ENCODE data around the gene METTL1. TPM values are rescaled to one million over a fixed set of nuclear protein-coding genes. Genes with fewer than 3 reads are reported as not detected.
"Not testable (repeated sequence)": the region's sequence is repeated elsewhere in the genome, so short reads cannot be mapped to it uniquely, and the experiment has no call there.

The METTL1 gene
- polyA plus RNA-seq, 3 donors from 2014 or later, result 3.5 to 11.8 (median 6.7) TPM

GRCh38 chr12:57782608-57783465, 10.9 kb upstream of the METTL1 start, which contains the start of gene TSFM:
TSFM (plus strand) TSS chr12:57782787; CDS start chr12:57782802, 15 bp downstream.
- H3K4me3 Mint-ChIP-seq, result peak within 1 kb of the TSS; percentile 98 to 100 (median 99)
- peaks cover 27 to 33% of the 10 kb centered on the region in 2 donors for H3K4me1 Mint-ChIP-seq
- H3K27ac Mint-ChIP-seq, result peak within 1 kb of the TSS; percentile 97 to 99 (median 98)
- peaks cover 4 to 13% (median 6%) of the 10 kb centered on the region in 3 donors for H3K36me3 Mint-ChIP-seq
- H3K9me3 Mint-ChIP-seq, result no peaks in the 10 kb centered on the region
- peaks cover 9 to 19% (median 10%) of the 10 kb centered on the region in 3 donors for H3K27me3 Mint-ChIP-seq (ENCODE audit: low read depth in 3 of 3)
- peak; percentile 94 to 95 (median 94) for DNase-seq

DNA sequence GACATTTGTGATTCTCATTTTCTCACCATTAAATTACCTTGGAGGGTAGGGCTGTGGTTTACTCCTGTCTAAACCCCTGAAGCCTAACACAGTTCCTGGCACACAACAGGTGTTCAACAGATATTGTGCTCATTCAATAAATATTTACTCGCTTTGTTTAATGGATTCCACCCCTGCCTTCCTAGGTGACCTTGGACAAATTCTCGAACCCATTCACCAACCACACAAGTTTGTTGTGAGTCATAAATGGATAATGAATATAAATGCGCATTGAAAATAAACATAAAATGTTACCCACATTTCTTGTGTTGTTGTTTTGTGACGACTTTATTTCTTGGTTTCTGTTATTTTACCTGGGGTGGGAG, 10.3 kb upstream of the METTL1 start:
- Mint-ChIP-seq H3K27ac (peak overlapping the region; percentile 97 to 99 (median 98)), H3K4me1 (peaks cover 27 to 33% of the 10 kb centered on the region in 2 donors), H3K4me3 (peak overlapping the region; percentile 98 to 100 (median 99)), H3K36me3 (peaks cover 4 to 11% (median 7%) of the 10 kb centered on the region in 3 donors), H3K27me3 (ENCODE audit: low read depth in 3 of 3) (peaks cover 9 to 20% (median 10%) of the 10 kb centered on the region in 3 donors), H3K9me3 (no peaks in the 10 kb centered on the region)
- DNase-seq, result no peak

DNA sequence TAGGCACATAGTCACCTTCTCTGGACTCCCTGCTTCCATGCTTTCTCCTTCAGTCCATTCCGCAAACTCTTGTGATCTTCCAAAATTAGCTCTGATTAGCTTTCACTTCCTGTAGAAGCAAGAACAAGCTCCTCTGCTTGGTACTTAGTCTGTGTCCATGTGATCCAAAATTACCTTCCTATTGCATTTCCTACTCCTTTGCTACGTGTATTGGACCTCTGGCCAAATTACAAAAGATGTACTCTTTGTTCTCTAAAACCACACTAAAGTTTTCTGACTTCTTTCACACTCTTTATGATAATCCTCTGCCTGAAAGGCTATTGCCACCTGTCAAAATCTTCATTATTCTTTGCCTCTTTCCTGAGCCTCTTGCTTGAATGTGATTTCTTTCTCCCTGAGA, 9.9 kb upstream of the METTL1 start:
- peaks cover 9 to 21% (median 10%) of the 10 kb centered on the region in 3 donors for H3K27me3 Mint-ChIP-seq (ENCODE audit: low read depth in 3 of 3)
- peak overlapping the region; percentile 26 to 99 (median 98) for H3K27ac Mint-ChIP-seq
- no peak for DNase-seq
- peaks cover 27 to 33% of the 10 kb centered on the region in 2 donors for H3K4me1 Mint-ChIP-seq
- H3K4me3 Mint-ChIP-seq, result peak overlapping the region in 3 of 5 donors; percentile 37 to 44 (median 41)
- H3K36me3 Mint-ChIP-seq, result peaks cover 4 to 11% (median 7%) of the 10 kb centered on the region in 3 donors
- H3K9me3 Mint-ChIP-seq, result no peaks in the 10 kb centered on the region

DNA sequence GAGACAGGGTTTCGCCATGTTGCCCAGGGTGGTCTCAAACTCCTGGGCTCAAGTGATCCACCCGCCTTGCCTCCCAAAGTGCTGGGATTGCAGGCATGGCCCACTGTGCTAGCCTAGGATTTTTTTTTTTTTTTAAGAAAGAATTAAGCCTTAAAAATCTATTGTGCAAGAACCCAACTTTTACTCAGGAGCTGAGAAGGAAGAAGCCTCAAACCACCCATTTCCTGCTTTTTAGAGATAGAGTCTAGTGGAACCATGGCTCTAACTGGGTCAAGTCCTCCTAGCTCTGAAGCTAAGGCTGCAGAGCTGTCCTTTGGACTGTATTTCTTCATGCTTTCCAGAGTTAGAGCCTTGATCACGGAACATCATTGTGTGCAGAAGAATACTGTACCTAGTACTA, 9.3 kb upstream of the METTL1 start:
- Mint-ChIP-seq H3K4me3 (peak overlapping the region in 2 of 5 donors; percentile 41 to 44), H3K27me3 (ENCODE audit: low read depth in 3 of 3) (peaks cover 9 to 21% (median 10%) of the 10 kb centered on the region in 3 donors), H3K4me1 (peaks cover 27 to 33% of the 10 kb centered on the region in 2 donors), H3K9me3 (no peaks in the 10 kb centered on the region), H3K36me3 (peaks cover under 1 to 12% (median 3%) of the 10 kb centered on the region in 3 donors), H3K27ac (peak overlapping the region in 5 of 6 donors; percentile 17 to 99 (median 98))
- DNase-seq, result no peak

DNA sequence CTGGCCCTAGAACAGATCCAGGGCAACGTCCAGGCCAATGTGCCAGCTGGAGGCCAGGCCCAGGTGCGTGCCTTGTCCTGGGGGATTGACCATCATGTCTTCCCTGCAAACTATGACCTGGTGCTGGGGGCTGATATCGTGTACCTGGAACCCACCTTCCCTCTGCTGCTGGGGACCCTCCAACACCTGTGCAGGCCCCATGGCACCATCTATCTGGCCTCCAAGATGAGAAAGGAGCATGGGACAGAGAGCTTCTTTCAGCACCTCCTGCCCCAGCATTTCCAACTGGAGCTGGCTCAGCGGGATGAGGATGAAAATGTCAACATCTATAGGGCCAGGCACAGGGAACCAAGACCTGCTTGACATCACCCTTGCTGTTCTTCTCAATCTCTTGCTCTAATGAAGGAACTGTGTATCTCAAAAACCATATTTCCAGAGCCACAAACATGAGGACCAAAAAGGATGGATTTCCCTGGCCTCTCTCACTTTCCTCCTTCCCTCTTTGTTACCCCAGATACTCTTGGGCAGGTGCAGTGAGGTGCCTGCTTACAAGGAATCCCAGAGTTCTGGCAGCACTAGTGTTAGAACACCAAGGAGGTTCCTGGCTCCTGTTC, 8.5 kb upstream of the METTL1 start:
- H3K36me3 Mint-ChIP-seq, result peaks cover 0 to 16% (median 2%) of the 10 kb centered on the region in 3 donors
- no peaks in the 10 kb centered on the region for H3K9me3 Mint-ChIP-seq
- peaks cover 9 to 21% (median 12%) of the 10 kb centered on the region in 3 donors for H3K27me3 Mint-ChIP-seq (ENCODE audit: low read depth in 3 of 3)
- DNase-seq, result no peak
- H3K4me1 Mint-ChIP-seq, result peaks cover 27 to 33% of the 10 kb centered on the region in 2 donors
- no peak overlapping the region for H3K4me3 Mint-ChIP-seq
- H3K27ac Mint-ChIP-seq, result peak overlapping the region in 3 of 6 donors; percentile 22 to 99 (median 67)

GRCh38 chr12:57779736-57780135, 7.8 kb upstream of the METTL1 start:
- no peak for DNase-seq
- Mint-ChIP-seq H3K36me3 (peaks cover 0 to 16% (median 2%) of the 10 kb centered on the region in 3 donors), H3K9me3 (no peaks in the 10 kb centered on the region), H3K27ac (no peak overlapping the region), H3K4me3 (no peak overlapping the region), H3K4me1 (peaks cover 27 to 33% of the 10 kb centered on the region in 2 donors), H3K27me3 (ENCODE audit: low read depth in 3 of 3) (peaks cover 9 to 21% (median 12%) of the 10 kb centered on the region in 3 donors)

DNA sequence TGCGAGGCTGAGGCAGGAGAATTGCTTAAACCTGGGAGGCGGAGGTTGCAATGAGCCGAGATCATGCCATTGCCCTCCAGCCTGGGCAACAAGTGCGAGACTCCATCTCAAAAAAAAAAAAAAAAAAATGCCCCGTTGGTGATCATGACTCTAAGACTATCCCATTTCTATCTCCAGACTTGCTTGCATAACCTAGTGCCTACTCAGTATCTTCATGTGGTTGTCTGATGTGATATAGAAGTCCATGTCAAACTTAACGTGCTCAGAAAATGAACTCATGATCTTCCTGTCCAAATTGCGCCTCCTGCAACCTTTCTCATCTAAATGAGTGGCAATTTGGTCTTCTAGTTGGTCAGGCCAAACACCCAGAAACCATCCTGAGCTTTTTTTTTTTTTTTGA, 6.0 kb upstream of the METTL1 start:
- H3K27ac Mint-ChIP-seq, result no peak overlapping the region
- no peak for DNase-seq
- peaks cover 5 to 14% (median 9%) of the 10 kb centered on the region in 3 donors for H3K27me3 Mint-ChIP-seq (ENCODE audit: low read depth in 3 of 3)
- peaks cover 0 to 16% (median 2%) of the 10 kb centered on the region in 3 donors for H3K36me3 Mint-ChIP-seq
- no peaks in the 10 kb centered on the region for H3K9me3 Mint-ChIP-seq
- H3K4me3 Mint-ChIP-seq, result no peak overlapping the region
- H3K4me1 Mint-ChIP-seq, result peaks cover 18 to 22% of the 10 kb centered on the region in 2 donors

DNA sequence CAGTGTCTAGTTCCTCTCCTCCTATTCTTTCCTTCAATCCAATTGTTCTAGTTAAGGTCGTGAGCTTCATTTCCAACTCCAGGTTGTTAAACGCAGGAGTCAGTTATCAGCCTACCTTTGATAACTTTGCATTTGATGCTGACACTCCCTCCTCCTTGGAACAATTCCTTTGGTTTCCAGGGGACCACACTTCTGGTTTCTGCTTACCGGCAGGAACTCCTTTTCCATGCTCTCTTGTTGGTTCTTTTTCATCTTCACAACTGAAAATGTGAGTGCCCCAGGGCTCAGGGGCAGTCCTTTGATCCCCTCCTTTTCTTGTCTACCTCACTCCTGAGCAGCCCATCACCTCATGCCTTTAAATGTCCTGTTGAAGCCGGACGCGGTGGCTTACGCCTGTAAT, 5.5 kb upstream of the METTL1 start:
- peaks cover 0 to 16% (median 2%) of the 10 kb centered on the region in 3 donors for H3K36me3 Mint-ChIP-seq
- H3K27ac Mint-ChIP-seq, result peak overlapping the region in 1 of 6 donors; percentile 54
- H3K4me1 Mint-ChIP-seq, result peaks cover 15 to 19% of the 10 kb centered on the region in 2 donors
- peaks cover 0 to 8% (median 4%) of the 10 kb centered on the region in 3 donors for H3K27me3 Mint-ChIP-seq (ENCODE audit: low read depth in 3 of 3)
- H3K9me3 Mint-ChIP-seq, result no peaks in the 10 kb centered on the region
- no peak overlapping the region for H3K4me3 Mint-ChIP-seq
- no peak for DNase-seq

- H3K4me3 Mint-ChIP-seq, result peak overlapping the region in 1 of 5 donors; percentile 16
- DNase-seq, result no peak
- no peaks in the 10 kb centered on the region for H3K9me3 Mint-ChIP-seq
- H3K27me3 Mint-ChIP-seq (ENCODE audit: low read depth in 3 of 3), result peaks cover 5 to 8% (median 6%) of the 10 kb centered on the region in 3 donors
- peak overlapping the region in 1 of 6 donors; percentile 56 for H3K27ac Mint-ChIP-seq
- H3K4me1 Mint-ChIP-seq, result peaks cover 11 to 17% of the 10 kb centered on the region in 2 donors
- peaks cover 0 to 16% (median 2%) of the 10 kb centered on the region in 3 donors for H3K36me3 Mint-ChIP-seq
Observed at GRCh38 chr12:57776247-57776587, 4.3 kb upstream of the METTL1 start.

- Mint-ChIP-seq H3K9me3 (no peaks in the 10 kb centered on the region), H3K27me3 (ENCODE audit: low read depth in 3 of 3) (peaks cover 5 to 8% (median 6%) of the 10 kb centered on the region in 3 donors), H3K4me1 (peaks cover 11 to 17% of the 10 kb centered on the region in 2 donors), H3K27ac (peak overlapping the region in 2 of 6 donors; percentile 13 to 14), H3K36me3 (peaks cover 0 to 16% (median 2%) of the 10 kb centered on the region in 3 donors), H3K4me3 (peak overlapping the region in 1 of 5 donors; percentile 7)
- DNase-seq, result no peak
Observed at GRCh38 chr12:57775563-57776246, 3.8 kb upstream of the METTL1 start.

- Mint-ChIP-seq H3K4me1 (peaks cover 11 to 19% of the 10 kb centered on the region in 2 donors), H3K36me3 (peaks cover 0 to 18% (median 2%) of the 10 kb centered on the region in 3 donors), H3K4me3 (peak overlapping the region in 1 of 5 donors; percentile 18), H3K27me3 (ENCODE audit: low read depth in 3 of 3) (peaks cover 5 to 8% (median 6%) of the 10 kb centered on the region in 3 donors), H3K27ac (no peak overlapping the region), H3K9me3 (no peaks in the 10 kb centered on the region)
- no peak for DNase-seq
Observed at GRCh38 chr12:57775044-57775443, 3.1 kb upstream of the METTL1 start.

DNA sequence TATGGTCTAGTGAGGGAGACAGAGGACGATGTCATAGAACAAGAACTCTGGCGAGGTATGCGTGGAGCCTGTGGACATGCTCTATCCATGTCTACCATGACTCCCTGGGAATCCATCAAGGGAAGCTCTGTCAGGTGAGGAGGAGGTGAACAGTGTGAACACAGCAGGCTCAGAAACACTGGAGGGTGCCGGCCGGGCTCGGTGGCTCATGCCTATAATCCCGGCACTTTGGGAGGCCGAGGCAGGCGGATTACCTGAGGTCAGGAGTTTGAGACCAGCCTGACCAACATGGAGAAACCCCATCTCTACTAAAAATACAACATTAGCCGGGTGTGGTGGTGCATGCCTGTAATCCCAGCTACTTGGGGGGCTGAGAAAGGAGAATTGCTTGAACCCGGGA, 2.7 kb upstream of the METTL1 start:
- H3K9me3 Mint-ChIP-seq, result not testable (repeated sequence)
- peak overlapping the region in 1 of 5 donors; percentile 3 for H3K4me3 Mint-ChIP-seq

More for the DNA sequence above, 2.7 kb upstream of the METTL1 start:
- H3K27ac Mint-ChIP-seq; DNase-seq; H3K27me3 Mint-ChIP-seq (ENCODE audit: low read depth in 3 of 3): not testable (repeated sequence)
- Mint-ChIP-seq H3K4me1 (peaks cover 11 to 23% of the 10 kb centered on the region in 2 donors), H3K36me3 (peaks cover 0 to 22% (median 2%) of the 10 kb centered on the region in 3 donors)
